OCI-LY7 (cell line): ENCODE measurements around the gene GNAL. TPM values are rescaled to one million over a fixed set of nuclear protein-coding genes. Genes with fewer than 3 reads are reported as not detected.

Experiments
- BruUV-seq: library from RNA; stranded (reverse); fragments of 400-500 nt; replicated peaks from 2 replicates; lab custom pipeline; 2021; lab: Mats Ljungman, UMichigan
- CTCF ChIA-PET: fragments of 300-600 bp; sonication (Branson Sonifier 250); formaldehyde crosslinking; loops from one replicate; lab custom pipeline; 2022; ENCODE audit warnings: antibody characterized with exemption; ENCODE audit not compliant: unreplicated experiment; lab: Charles Lee
- POLR2A ChIA-PET: fragments of 300-600 bp; sonication (Branson Sonifier 250); formaldehyde crosslinking; loops from one replicate; lab custom pipeline; 2022; ENCODE audit warnings: antibody characterized with exemption; lab: Charles Lee
- DNase-seq: peaks from one replicate; pipeline ENCODE4 v3.0.0-alpha.2; 2015; ENCODE audit warnings: low spot score
- H2AFZ ChIP-seq: fragments of 200-600 bp; sonication (generic), shearing (Covaris generic); 2 replicates; pipeline ENCODE4 v1.6.1; 2014; ENCODE audit warnings: mild to moderate bottlenecking, antibody characterized with exemption, low read length, moderate library complexity
- H3K27ac ChIP-seq: fragments of 200-600 bp; sonication (generic); 2 replicates; pipeline ENCODE4 v1.5.1; 2014; ENCODE audit warnings: mixed run types, low read depth, mild to moderate bottlenecking, moderate library complexity, low read length, inconsistent platforms; ENCODE audit not compliant: poor library complexity, severe bottlenecking
- H3K36me3 ChIP-seq: fragments of 200-600 bp; sonication (generic); 2 replicates; pipeline ENCODE4 v1.6.1; 2014; ENCODE audit warnings: mild to moderate bottlenecking, antibody characterized with exemption, low read length, moderate library complexity, mixed read lengths; ENCODE audit not compliant: insufficient read depth
- H3K4me1 ChIP-seq: fragments of 200-600 bp; sonication (generic); 2 replicates; pipeline ENCODE4 v1.5.1; 2014; ENCODE audit warnings: mild to moderate bottlenecking, low read length; ENCODE audit not compliant: insufficient read depth, poor library complexity, severe bottlenecking
- H3K4me2 ChIP-seq: fragments of 200-600 bp; sonication (generic); 2 replicates; pipeline ENCODE4 v1.6.1; 2014; ENCODE audit warnings: mild to moderate bottlenecking, low read length
- H3K4me3 ChIP-seq: fragments of 200-600 bp; sonication (generic); 2 replicates; pipeline ENCODE4 v1.5.1; 2014; ENCODE audit warnings: mild to moderate bottlenecking, low read depth, low read length; ENCODE audit not compliant: poor library complexity, severe bottlenecking
- H3K79me2 ChIP-seq: fragments of 200-600 bp; sonication (generic); 2 replicates; pipeline ENCODE4 v1.6.1; 2016; ENCODE audit warnings: low read depth, mild to moderate bottlenecking, low read length, moderate library complexity, mixed read lengths; ENCODE audit not compliant: insufficient read depth
- H3K9me2 ChIP-seq: fragments of 200-600 bp; sonication (generic); 2 replicates; pipeline ENCODE4 v1.6.1; 2016; ENCODE audit warnings: mild to moderate bottlenecking, low read length, mixed read lengths; ENCODE audit not compliant: insufficient read depth
- H3K9me3 ChIP-seq: fragments of 200-600 bp; sonication (generic); 2 replicates; pipeline ENCODE4 v1.6.1; 2014; ENCODE audit warnings: mild to moderate bottlenecking, mixed run types, low read length, mixed read lengths
- H4K20me1 ChIP-seq: fragments of 200-600 bp; sonication (generic); 2 replicates; pipeline ENCODE4 v1.6.1; 2014; ENCODE audit warnings: mild to moderate bottlenecking, antibody characterized with exemption, low read length, moderate library complexity, mixed read lengths; ENCODE audit not compliant: insufficient read depth
- CTCF ChIP-seq: fragments of 200-600 bp; sonication (generic); conservative IDR thresholded peaks from 2 replicates; pipeline ENCODE4 v1.5.1; 2014; ENCODE audit warnings: mild to moderate bottlenecking, antibody characterized with exemption, low read length, moderate library complexity, mixed read lengths
- EZH2phosphoT487 ChIP-seq: fragments of 200-600 bp; sonication (generic); IDR thresholded peaks from 2 replicates; pipeline ENCODE4 v1.6.1; 2018; ENCODE audit warnings: low read depth, borderline replicate concordance, mild to moderate bottlenecking, mixed run types, antibody characterized with exemption, low read length, moderate library complexity, mixed read lengths
- intact Hi-C: fragments of 100-400 bp; cut with micrococcal nuclease; formaldehyde crosslinking; loops from one replicate; pipeline ENCODE4 v1.10.0; 2022; ENCODE audit not compliant: unreplicated experiment
- total RNA-seq, 2 experiments: library from RNA; depleted of rRNA in 1 of 2; stranded (reverse); fragments of >200 nt in 1 of 2; shearing (Covaris generic) in 1 of 2; gene quantifications; 2 replicates each; pipeline ENCODE4 v1.2.3, GENCODE V29; 2014 to 2022

The GNAL gene
- total RNA-seq, 2 experiments from 2014 or later, result 0.03 to 0.25 TPM

- intact Hi-C loops, result no loop called here
Measured at GRCh38 chr18:11840493-11840892, 151.4 kb downstream of the GNAL start.

GRCh38 chr18:11842562-11842961 lies 153.5 kb downstream of the GNAL start:
- H3K9me2 ChIP-seq, result no peaks in the 10 kb centered on the region
- intact Hi-C loops, result no loop called here
- H4K20me1 ChIP-seq, result no peaks in the 10 kb centered on the region
- no peak for DNase-seq
- H3K79me2 ChIP-seq, result no peaks in the 10 kb centered on the region
- TF ChIP-seq CTCF (no peak), EZH2phosphoT487 (no peak)
- H3K4me1 ChIP-seq, result no peaks in the 10 kb centered on the region
- no peaks in the 10 kb centered on the region for H3K9me3 ChIP-seq
- no TSS peak for BruUV-seq
- H3K27ac ChIP-seq, result no peak overlapping the region
- ChIA-PET CTCF (interaction anchor here (0.6 kb wide), 1 partner anchor 13 kb away, joined by 3 read pairs; no protein-coding TSS in a partner anchor), POLR2A (interaction anchor here (0.6 kb wide), 1 partner anchor 8 kb away, joined by 3 read pairs; no protein-coding TSS in a partner anchor)
- no peaks in the 10 kb centered on the region for H3K36me3 ChIP-seq
- no peak overlapping the region for H2AFZ ChIP-seq
- no peak overlapping the region for H3K4me3 ChIP-seq
- H3K4me2 ChIP-seq, result no peak overlapping the region

More at GRCh38 chr18:11840493-11840892, 151.4 kb downstream of the GNAL start:
- ChIA-PET CTCF (no interaction called here), POLR2A (interaction anchor here (0.7 to 1.4 kb wide), 3 partner anchors 9 to 78 kb away, joined by 3 read pairs; no protein-coding TSS in a partner anchor)
- H3K4me2 ChIP-seq, result no peak overlapping the region
- no peaks in the 10 kb centered on the region for H3K9me2 ChIP-seq
- H3K4me1 ChIP-seq, result no peaks in the 10 kb centered on the region
- H3K79me2 ChIP-seq, result no peaks in the 10 kb centered on the region
- H3K4me3 ChIP-seq, result no peak overlapping the region
- H3K36me3 ChIP-seq, result no peaks in the 10 kb centered on the region
- H3K27ac ChIP-seq, result no peak overlapping the region
- no TSS peak for BruUV-seq
- TF ChIP-seq EZH2phosphoT487 (no peak), CTCF (no peak)
- no peak for DNase-seq
- H2AFZ ChIP-seq, result no peak overlapping the region
- no peaks in the 10 kb centered on the region for H4K20me1 ChIP-seq
- no peaks in the 10 kb centered on the region for H3K9me3 ChIP-seq

DNA sequence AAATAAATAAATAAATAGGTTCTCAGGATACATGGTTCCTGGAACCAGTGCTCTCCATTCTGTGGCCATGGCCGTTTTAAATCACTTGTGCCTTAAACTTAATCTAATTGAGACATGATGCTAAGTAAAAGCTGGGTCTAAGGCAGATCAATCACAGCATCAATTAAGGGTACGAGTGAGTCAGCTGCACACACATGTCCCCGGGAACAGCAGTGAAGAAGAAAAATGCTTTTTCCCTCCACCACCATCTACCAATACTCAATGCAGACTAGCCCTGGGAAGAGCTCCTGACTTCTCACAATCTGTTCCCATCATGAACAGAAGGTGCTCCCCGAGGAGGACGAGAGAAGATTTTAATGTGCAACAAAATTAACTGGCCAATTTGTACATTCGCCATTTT lies 155.4 kb downstream of the GNAL start:
- ChIA-PET CTCF (no interaction called here), POLR2A (interaction anchor here (0.6 to 1.2 kb wide), 2 partner anchors 80 to 163 kb away, joined by 4 to 5 read pairs; no protein-coding TSS in a partner anchor)
- no peak for DNase-seq
- Histone ChIP-seq H3K27ac (no peak overlapping the region), H3K4me2 (no peak overlapping the region), H2AFZ (no peak overlapping the region), H3K4me3 (no peak overlapping the region), H3K9me2 (no peaks in the 10 kb centered on the region), H3K4me1 (no peaks in the 10 kb centered on the region), H3K36me3 (no peaks in the 10 kb centered on the region), H4K20me1 (no peaks in the 10 kb centered on the region), H3K9me3 (no peaks in the 10 kb centered on the region), H3K79me2 (no peaks in the 10 kb centered on the region)
- no TSS peak for BruUV-seq
- no peak for TF ChIP-seq EZH2phosphoT487
- TF ChIP-seq CTCF, result no peak
- intact Hi-C loops, result no loop called here
